Kidney epithelial cell (primary cell): Measurements from ENCODE around the gene FREM2. TPM values are rescaled to one million over a fixed set of nuclear protein-coding genes. Genes with fewer than 3 reads are reported as not detected.

Experiments used
- DNase-seq: peaks from one replicate; pipeline ENCODE4 v3.0.0-alpha.2; 2010; ENCODE audit warnings: low read depth
- H3K27me3 ChIP-seq: 2 replicates; pipeline ENCODE4 v1.6.0; 2011; ENCODE audit warnings: low read length; ENCODE audit not compliant: control insufficient read depth, insufficient read depth
- H3K36me3 ChIP-seq: 2 replicates; pipeline ENCODE4 v1.5.1; 2011; ENCODE audit warnings: low read length; ENCODE audit not compliant: control insufficient read depth, insufficient read depth
- H3K4me3 ChIP-seq: 2 replicates; pipeline ENCODE4 v1.5.1; 2011; ENCODE audit warnings: low read depth, mild to moderate bottlenecking, control low read depth, low read length
- total RNA-seq: library from RNA; depleted of rRNA; stranded (reverse); fragments of >200 nt; gene quantifications from 2 replicates; pipeline ENCODE4 v1.2.3, GENCODE V29; 2015
- TF ChIP-seq, protein P1 (sequence below): IDR thresholded peaks from 2 replicates; pipeline ENCODE4 v1.5.1; 2011; ENCODE audit warnings: mild to moderate bottlenecking, moderate library complexity, low read length, control low read depth, inconsistent platforms; ENCODE audit not compliant: insufficient read depth, poor library complexity, severe bottlenecking

The FREM2 gene
- total RNA-seq, 1 donor from 2014 or later = 1.0 TPM

DNA sequence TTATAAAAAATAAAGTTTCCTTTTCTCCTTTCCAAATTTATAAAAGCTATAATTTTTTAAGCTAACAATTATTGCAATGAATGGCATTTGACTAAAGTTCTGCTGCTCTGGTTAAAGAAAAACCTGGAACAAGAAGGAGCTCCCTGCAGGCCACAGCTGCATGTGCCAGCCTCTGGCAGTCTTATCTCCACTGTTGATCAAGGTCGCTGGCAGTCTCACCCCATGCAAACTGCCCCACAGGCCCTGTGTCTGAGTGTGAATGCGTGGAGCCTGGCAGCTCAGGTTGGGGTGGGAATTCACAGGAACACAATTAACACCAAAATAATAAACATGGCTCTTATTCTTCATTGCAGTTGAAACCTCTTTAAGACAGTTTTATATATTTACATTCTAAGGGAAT, 30.2 kb upstream of the FREM2 start:
- H3K36me3 ChIP-seq = no peaks in the 10 kb centered on the region
- TF ChIP-seq, protein P1, sequence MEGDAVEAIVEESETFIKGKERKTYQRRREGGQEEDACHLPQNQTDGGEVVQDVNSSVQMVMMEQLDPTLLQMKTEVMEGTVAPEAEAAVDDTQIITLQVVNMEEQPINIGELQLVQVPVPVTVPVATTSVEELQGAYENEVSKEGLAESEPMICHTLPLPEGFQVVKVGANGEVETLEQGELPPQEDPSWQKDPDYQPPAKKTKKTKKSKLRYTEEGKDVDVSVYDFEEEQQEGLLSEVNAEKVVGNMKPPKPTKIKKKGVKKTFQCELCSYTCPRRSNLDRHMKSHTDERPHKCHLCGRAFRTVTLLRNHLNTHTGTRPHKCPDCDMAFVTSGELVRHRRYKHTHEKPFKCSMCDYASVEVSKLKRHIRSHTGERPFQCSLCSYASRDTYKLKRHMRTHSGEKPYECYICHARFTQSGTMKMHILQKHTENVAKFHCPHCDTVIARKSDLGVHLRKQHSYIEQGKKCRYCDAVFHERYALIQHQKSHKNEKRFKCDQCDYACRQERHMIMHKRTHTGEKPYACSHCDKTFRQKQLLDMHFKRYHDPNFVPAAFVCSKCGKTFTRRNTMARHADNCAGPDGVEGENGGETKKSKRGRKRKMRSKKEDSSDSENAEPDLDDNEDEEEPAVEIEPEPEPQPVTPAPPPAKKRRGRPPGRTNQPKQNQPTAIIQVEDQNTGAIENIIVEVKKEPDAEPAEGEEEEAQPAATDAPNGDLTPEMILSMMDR = no peak
- no peak for DNase-seq
- no peak overlapping the region for H3K4me3 ChIP-seq
- no peaks in the 10 kb centered on the region for H3K27me3 ChIP-seq

DNA sequence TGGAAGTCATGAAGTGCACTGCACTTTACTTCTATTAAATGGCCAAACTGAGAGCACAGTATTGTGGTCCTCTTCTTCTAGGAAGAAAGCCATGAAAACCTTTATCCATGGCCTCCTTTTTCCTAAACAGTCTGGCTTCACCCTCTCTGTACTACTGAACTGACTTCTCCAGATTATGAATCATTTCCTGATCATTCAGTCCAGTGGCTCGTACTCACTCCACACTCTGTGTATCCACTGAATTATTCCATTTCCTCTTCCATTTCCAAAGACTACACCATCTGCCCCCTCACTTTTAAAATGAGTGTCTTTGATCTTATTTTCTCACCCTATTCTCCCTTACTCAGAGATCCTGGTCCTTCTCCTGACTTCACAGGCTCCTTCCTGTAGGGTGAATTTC, 29.7 kb upstream of the FREM2 start:
- no peak for DNase-seq

DNA sequence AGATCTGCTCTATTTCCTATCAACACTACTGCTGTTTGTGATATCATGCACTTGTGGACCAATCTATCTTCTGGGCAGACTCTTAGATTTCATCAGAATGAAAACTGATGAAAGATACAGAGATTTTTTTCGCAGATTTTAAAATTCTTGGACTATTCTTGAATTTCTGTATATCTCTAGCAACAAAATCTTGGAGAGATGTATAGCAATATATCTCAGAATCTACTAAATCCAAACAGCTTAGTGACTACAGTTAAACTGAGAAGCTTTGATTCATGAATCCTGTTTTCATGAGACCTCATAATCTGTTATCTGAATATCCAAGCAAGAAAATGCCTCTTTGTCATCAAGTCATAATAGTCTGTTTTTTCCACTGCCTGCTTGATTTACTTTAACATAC, 28.0 kb upstream of the FREM2 start:
- Histone ChIP-seq H3K27me3 (no peaks in the 10 kb centered on the region), H3K4me3 (no peak overlapping the region), H3K36me3 (no peaks in the 10 kb centered on the region)
- no peak for DNase-seq
- TF ChIP-seq, protein P1 = no peak

More for the DNA sequence above, 29.7 kb upstream of the FREM2 start:
- Histone ChIP-seq H3K27me3 (no peaks in the 10 kb centered on the region), H3K36me3 (no peaks in the 10 kb centered on the region), H3K4me3 (no peak overlapping the region)
- TF ChIP-seq, protein P1 = no peak

DNA sequence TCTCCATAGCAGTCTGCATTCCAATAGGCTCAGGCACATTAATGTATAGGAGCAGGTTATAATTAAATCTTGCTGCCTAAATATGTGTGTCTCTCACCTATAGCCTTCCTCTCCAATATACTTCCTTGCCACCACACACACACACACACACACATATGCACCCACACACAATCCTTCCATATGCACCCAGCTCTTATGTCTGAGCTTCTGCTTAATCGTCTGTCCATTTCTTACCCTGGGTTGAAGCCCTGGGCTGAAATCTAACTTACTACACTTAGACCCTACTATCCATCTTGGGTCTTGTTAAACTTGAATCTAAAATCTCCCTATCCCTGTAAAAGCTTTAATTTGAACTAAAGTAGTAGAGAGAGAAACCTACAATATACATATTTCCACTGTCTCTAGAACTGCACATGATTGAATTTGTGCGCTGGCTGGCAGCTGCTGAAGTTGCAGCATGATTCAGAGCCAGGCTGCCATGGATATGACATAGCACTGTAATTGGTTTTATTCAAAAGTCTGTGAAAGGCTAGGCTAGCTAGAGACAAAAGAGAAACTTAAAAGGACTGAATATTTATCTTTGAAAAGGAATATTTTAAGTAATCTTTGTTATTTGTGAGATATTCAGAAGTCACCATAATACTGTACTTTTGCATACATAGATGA, 25.7 kb upstream of the FREM2 start:
- TF ChIP-seq, protein P1 = no peak
- no peaks in the 10 kb centered on the region for H3K27me3 ChIP-seq
- H3K4me3 ChIP-seq = no peak overlapping the region
- no peaks in the 10 kb centered on the region for H3K36me3 ChIP-seq
- DNase-seq = no peak

DNA sequence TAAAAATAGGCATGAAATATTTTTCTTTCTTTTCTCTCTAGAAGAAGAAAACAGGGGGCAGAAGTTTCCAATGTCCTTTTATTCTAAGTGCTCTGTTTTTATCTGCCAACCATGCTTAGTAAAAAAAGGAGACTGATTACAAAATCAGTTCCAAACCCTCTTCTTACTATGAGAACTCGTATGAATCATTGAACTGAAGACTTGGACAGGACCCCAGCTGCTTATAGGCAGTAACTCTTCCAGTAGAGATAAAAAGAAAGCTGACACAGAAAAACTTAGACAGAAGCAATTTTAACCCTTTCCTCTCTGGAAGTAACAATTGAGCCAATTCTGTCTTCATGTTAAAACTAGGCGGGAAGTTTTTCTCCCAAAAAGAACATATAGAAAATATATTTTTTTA, 24.5 kb upstream of the FREM2 start:
- TF ChIP-seq, protein P1 = no peak
- no peaks in the 10 kb centered on the region for H3K27me3 ChIP-seq

DNA sequence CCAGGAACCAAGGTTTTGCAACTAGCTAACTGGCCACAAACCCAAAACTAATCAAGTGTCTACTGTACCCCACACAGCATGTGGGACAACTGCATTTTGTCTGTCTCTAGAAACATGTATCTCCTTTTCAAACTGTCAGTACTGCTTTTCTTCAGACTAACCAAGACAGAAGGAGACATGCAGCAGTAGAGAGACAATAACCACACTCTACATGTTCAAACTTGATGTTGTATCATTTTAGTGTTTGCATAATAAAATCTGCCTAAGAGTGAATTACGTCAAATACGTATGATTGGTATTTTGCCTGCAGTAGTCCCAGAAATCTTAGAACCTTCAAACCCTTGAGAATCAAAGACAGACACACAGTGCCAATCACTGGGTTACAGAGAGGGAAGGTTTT, 22.0 kb upstream of the FREM2 start:
- H3K27me3 ChIP-seq = no peaks in the 10 kb centered on the region
- no peak for DNase-seq
- TF ChIP-seq, protein P1 = no peak
- no peak overlapping the region for H3K4me3 ChIP-seq
- no peaks in the 10 kb centered on the region for H3K36me3 ChIP-seq

More for the DNA sequence above, 24.5 kb upstream of the FREM2 start:
- no peak overlapping the region for H3K4me3 ChIP-seq
- H3K36me3 ChIP-seq = no peaks in the 10 kb centered on the region
- DNase-seq = no peak
